Measurements from ENCODE around the gene TMF1.

The TMF1 gene

DNA sequence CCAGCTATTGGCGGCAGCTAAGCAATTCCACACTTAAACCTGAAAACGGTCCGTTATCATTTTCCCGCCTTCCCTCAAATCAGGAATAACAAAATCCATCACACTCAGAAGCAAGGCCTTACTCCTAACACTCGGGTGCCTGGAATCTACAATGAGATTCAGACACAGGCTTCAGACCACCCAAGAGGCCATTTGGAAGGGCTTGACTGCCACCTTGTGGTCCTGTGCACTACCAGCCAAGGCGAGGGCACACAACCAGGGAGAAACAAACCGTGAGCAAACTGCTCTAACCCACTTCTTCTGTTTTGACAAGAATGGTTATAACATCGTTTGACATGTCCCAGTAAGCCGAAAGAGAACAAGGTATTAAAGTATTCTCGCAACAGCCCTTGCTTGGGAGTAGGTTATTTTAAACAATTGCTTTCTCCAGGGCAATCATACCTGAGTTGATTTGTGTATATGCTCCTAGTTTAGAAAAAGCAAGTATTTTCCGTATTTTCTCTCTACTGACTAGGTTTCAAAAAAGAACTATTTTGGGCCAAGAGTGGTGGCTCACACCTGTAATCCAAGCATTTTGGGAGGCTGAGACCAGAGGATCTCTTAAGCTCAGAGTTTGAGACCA is 79.7 kb downstream of the TMF1 start:
- no peak for DNase-seq
